WTC11 (cell line): ENCODE data around the gene KIAA1755.

ENCODE experiments used
- ATF2 ChIP-seq: sonication (generic); formaldehyde crosslinking; IDR thresholded peaks from 2 replicates; pipeline ENCODE4 v1.8.1; 2022; ENCODE audit warnings: low read depth, missing genetic modification reagents, borderline replicate concordance
- ATF3 ChIP-seq: sonication (generic); formaldehyde crosslinking; conservative IDR thresholded peaks from 2 replicates; pipeline ENCODE4 v1.8.1; 2022; ENCODE audit warnings: mild to moderate bottlenecking, missing genetic modification reagents
- CTCF ChIP-seq: fragments of 200-600 bp; IDR thresholded peaks from 2 replicates; pipeline ENCODE4 v1.8.0; 2022; ENCODE audit warnings: antibody characterized with exemption
- E2F5 ChIP-seq: sonication (generic); formaldehyde crosslinking; IDR thresholded peaks from 2 replicates; pipeline ENCODE4 v1.8.1; 2022; ENCODE audit warnings: mild to moderate bottlenecking, moderate library complexity, missing genetic modification reagents
- FOXJ3 ChIP-seq: sonication (generic); formaldehyde crosslinking; IDR thresholded peaks from 2 replicates; pipeline ENCODE4 v1.9.0; 2021; ENCODE audit warnings: missing genetic modification reagents, mild to moderate bottlenecking, borderline replicate concordance
- IRF2 ChIP-seq: sonication (generic); formaldehyde crosslinking; IDR thresholded peaks from 2 replicates; pipeline ENCODE4 v1.8.0; 2022; ENCODE audit warnings: low read depth, missing genetic modification reagents, borderline replicate concordance
- KAT7 ChIP-seq: sonication (generic); formaldehyde crosslinking; IDR thresholded peaks from 2 replicates; pipeline ENCODE4 v1.8.1; 2023; ENCODE audit warnings: missing genetic modification reagents, mild to moderate bottlenecking, borderline replicate concordance
- ZBTB43 ChIP-seq: sonication (generic); formaldehyde crosslinking; IDR thresholded peaks from 2 replicates; pipeline ENCODE4 v1.8.1; 2023; ENCODE audit warnings: mild to moderate bottlenecking, missing genetic modification reagents
- ZNF138 ChIP-seq: sonication (generic); formaldehyde crosslinking; conservative IDR thresholded peaks from 2 replicates; pipeline ENCODE4 v1.8.1; 2022; ENCODE audit warnings: mild to moderate bottlenecking, moderate library complexity, missing genetic modification reagents

GRCh38 chr20:38270869-38271605, 10.5 kb upstream of the KIAA1755 start:
- TF ChIP-seq CTCF (no peak), E2F5 (CRISPR knock-in tag) (no peak), FOXJ3 (CRISPR knock-in tag) (no peak), ZBTB43 (no peak), ZNF138 (CRISPR knock-in tag) (no peak), ATF2 (no peak), KAT7 (no peak), IRF2 (no peak), ATF3 (CRISPR knock-in tag) (no peak)
